PC-9 (cell line): ENCODE data around the gene WNK2.

ENCODE experiments used
- EZH2 ChIP-seq: fragments of 200-600 bp; sonication (generic); IDR thresholded peaks from 2 replicates; pipeline ENCODE4 v1.8.0; 2017; ENCODE audit warnings: antibody characterized with exemption, low read depth
- TF ChIP-seq, protein P1 (sequence below): fragments of 200-600 bp; sonication (generic); conservative IDR thresholded peaks from 2 replicates; pipeline ENCODE4 v1.6.1; 2017; ENCODE audit warnings: mixed run types, antibody characterized with exemption, mild to moderate bottlenecking, moderate library complexity

DNA sequence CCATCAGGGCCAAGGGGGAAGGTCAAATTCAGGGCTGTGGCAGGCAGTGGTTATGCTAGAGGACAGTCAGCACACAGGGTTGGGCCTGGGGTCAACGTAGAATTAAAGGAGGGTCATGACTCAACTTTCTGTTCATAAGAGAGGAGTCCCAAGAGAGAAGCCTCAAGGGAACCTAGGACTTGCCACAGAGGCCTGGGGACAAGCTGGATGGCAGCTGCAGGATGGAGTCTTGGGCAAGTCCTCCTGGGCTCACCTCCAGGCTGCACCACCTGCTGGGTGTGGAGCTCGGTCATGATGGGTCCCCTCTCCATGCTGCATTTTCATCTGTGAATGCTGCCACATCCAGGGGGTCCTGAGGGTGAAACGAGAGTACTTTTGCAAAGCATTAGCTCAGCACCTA is 9.0 kb upstream of the WNK2 start:
- TF ChIP-seq, protein P1, sequence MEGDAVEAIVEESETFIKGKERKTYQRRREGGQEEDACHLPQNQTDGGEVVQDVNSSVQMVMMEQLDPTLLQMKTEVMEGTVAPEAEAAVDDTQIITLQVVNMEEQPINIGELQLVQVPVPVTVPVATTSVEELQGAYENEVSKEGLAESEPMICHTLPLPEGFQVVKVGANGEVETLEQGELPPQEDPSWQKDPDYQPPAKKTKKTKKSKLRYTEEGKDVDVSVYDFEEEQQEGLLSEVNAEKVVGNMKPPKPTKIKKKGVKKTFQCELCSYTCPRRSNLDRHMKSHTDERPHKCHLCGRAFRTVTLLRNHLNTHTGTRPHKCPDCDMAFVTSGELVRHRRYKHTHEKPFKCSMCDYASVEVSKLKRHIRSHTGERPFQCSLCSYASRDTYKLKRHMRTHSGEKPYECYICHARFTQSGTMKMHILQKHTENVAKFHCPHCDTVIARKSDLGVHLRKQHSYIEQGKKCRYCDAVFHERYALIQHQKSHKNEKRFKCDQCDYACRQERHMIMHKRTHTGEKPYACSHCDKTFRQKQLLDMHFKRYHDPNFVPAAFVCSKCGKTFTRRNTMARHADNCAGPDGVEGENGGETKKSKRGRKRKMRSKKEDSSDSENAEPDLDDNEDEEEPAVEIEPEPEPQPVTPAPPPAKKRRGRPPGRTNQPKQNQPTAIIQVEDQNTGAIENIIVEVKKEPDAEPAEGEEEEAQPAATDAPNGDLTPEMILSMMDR, result no peak
- TF ChIP-seq EZH2, result no peak
